ENCODE data around the gene TCF7.
A peak's percentile ranks its signal among the peaks of the same experiment; 100 is the strongest.
"Not testable (repeated sequence)": the region's sequence is repeated elsewhere in the genome, so short reads cannot be mapped to it uniquely, and the experiment has no call there.

TCF7 gene

DNA sequence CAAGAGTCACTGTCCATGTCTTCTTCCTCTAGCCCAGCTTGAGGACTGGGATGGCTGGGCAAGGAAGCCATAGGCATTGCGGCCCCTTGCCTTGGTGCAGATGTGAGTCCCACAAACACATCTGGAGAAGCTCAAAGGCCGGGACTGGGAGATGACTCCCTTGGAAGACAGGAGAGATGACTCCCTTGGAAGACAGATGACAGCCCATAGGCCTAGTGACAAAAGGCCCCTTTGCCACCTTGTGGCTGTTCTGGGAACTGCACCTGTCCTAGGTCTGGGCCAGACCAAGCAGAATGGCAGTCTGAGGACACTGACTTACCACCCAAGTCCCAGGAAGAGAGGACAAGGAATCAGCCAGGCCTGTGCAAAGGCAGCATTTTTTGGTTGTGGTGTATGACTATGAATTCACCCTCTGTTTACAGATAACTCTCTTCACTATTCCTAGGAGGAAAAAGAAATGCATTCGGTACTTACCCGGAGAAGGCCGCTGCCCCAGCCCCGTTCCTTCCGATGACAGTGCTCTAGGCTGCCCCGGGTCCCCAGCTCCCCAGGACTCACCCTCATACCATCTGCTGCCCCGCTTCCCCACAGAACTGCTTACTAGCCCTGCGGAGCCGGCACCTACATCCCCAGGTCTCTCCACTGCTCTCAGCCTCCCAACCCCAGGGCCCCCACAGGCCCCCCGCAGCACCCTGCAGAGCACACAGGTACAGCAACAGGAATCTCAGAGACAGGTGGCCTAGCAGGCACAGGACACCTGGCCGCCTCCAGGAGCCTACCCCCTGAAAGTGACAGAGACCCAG is 31.5 kb downstream of the TCF7 start:
- DNase-seq, result peak; percentile 81

DNA sequence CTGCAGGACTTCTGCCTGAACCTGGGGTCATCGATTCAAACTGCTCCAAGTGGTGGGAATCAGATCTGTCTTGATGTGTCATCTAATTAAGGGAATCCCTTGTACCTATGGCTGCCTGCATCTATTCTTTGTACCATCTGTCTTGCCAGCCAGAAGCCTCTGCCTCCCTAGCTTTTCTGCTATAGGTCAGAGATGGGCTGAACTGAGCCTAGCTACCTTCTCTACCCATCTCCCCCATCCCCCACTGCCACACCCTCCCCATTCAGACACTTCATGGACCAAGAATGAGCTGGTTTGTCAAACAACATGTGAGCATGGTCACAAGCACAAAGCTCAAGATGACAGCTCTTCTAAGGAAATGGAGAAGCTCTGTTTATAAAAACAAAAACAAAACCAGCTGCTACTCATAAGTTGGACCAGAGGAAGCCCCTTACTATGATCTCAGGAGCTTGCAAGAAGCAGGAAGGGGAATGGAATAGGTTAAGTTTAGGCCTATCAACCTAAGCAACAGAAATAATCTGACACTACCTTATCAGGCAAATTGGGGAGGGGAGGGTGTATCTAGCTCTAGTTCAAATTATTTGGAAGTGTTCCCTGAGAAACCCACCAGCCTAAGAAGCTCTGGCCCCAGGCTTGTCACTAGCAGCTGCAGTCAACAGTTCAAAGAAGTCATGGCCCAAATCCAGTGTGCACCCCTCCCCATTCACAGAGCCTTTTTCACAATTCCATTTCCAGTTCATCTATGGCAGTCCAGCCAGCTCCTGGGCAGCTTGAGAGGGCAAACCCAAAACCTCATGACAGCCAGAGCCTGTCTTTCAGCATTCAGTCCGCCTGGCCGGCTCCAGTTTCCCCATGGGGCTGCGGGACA is 32.4 kb downstream of the TCF7 start:
- DNase-seq, result no peak

DNA sequence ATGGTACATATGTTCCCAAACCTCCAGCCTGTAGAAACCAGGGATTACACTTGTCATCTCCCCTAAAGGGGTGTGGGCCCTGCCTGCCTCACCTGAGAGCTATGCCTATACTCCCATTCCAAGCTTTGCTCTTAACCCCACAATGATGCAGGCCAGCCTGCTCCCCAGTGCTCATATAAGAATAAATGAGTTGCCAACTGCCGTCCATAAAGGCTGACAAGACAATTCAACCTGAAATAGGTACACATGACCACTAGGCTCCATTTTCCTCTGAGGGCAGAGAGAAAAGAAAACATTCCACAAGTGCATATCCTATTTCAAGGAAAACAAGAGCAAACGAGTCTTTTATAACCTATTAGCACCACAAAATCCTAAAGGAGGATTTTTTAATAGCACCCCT is 33.8 kb downstream of the TCF7 start:
- no peak for DNase-seq

DNA sequence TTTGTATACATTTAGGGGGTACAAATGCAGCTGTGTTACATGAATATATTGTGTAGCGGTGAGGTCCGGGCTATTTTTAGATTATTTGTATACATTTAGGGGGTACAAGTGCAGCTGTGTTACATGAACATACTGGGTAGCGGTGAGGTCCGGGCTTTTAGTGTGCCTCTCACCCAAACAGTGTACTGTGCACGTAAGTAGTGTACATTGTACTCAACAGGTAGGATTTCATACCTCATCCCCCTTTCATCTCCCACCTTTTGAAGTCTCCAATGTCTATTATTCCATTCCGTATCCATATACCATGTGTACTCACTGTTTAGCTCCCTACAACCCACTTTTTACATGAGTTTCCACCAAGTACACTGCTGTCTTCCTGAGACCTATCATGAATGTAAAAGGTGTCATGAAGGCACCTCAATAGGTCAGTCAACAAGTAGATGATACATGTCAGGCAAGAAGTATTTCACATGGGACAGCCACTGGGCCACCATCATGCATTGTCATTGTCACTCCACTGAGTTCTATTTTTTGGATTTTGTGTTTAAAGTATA is 34.6 kb downstream of the TCF7 start:
- DNase-seq, result no peak

DNA sequence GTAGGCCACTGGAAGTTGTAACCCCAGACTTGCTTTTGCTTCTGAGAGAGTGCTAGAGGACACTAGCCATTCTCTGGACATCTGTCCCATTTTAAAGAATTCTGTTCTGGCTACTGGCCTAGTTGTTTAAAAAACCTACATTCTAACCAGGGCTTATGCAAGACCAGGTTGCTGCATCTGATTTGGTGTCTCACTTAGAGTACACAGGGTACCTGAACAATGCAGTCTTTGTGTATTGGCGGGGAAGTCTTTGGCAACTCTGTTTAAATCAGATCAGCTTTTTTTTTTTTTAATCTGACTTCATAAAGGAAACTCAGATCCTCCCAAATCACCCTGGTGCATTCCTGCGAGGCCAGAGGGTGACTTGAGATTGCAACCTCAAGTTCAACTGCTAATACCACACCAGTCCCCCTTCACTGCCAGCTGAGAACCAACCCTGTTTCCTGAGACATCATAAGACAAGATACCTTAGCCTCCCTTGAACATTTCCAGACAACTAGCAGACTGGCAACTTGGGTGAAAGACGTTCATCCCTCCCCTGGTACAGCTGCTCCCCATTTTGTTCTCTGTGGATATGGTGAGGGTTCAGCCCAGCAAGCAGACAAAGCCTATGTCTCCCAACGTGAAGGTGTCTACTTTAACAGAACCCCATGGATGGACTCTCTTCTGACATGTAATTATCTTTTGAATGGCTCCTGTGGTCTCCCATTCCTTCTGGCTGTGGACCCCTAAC is 35.3 kb downstream of the TCF7 start:
- no peak for DNase-seq

DNA sequence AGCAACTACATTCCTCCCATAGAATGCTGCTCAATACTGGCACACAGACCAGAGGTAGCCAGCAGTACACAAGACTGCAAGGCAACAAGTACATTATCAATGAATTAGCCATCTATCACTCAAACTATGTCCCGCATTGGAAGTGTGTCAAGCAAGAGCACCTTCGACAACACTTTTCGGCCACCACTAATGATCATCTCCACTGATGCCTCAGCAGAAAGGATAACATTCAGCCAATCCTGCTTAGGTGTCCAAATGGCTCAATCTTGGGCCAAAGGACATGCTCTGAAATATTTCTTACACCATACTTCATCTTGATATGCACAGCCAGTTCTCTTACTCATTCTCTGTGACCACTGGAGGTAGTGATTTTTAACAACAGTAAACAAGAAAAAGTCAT is 37.2 kb downstream of the TCF7 start:
- no peak for DNase-seq

DNA sequence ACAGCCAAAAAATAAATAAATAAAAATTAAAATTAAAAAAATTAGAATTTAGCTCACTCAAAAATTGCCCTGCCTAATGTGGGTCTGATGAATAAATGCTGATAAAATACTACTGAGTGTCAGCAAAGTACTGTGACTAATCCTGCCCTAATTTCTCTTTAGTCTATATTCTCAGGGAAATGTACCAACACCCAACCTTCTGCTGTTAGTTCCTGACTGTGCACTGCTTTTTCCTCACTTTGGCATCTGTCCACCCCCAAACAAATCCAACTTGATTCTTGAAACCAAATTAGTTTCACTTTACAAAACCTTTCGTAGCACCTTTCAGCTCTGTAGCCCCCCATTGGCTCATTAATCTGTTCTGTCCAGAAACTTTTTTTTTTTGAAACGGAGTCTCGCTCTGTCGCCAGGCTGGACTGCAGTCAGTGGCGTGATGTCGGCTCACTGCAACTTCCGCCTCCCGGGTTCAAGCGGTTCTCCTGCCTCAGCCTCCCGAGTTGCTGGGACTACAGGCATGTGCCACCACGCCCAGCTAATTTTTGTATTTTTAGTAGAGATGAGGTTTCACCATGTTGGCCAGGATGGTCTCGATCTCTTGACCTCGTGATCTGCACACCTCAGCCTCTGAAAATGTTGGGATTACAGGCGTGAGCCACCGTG is 37.8 kb downstream of the TCF7 start:
- DNase-seq, result not testable (repeated sequence)

DNA sequence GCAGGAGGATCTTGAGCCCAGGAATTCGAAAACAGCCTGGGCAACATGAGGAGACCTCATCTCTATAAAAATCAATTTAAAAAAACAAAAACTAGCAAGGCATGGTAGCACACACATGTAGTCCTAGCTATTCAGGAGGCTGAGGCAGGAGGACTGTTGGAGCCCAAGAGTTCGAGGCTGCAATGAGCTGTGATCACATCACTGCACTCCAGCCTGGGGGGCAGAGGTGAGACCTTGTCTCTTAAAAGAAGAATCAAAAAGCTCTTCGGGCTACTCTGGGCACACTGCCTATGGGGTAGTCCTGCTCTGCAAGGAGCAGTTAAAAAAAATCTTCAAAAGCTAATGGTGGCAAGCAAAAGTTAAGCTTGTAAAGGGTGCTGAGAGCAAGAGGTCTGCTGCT is 38.8 kb downstream of the TCF7 start:
- no peak for DNase-seq

DNA sequence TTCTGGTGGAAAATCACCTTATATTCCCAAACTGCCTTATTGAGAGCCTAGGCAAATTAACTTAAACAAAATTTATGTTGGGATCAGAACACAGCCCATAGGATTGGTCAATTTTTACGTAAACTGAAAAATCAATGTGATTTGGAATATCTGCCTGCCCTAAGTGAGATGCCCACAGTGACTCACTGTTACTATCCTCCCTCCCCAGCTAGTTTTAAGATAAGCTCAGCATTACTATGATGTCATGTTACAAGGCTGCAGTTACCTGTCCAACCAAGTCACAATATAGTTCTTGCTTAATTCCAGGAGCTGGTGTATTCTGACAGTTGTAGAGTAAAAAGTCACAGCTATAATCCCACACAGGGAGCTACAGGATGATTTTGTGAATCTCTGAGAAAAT is 39.2 kb downstream of the TCF7 start:
- no peak for DNase-seq

DNA sequence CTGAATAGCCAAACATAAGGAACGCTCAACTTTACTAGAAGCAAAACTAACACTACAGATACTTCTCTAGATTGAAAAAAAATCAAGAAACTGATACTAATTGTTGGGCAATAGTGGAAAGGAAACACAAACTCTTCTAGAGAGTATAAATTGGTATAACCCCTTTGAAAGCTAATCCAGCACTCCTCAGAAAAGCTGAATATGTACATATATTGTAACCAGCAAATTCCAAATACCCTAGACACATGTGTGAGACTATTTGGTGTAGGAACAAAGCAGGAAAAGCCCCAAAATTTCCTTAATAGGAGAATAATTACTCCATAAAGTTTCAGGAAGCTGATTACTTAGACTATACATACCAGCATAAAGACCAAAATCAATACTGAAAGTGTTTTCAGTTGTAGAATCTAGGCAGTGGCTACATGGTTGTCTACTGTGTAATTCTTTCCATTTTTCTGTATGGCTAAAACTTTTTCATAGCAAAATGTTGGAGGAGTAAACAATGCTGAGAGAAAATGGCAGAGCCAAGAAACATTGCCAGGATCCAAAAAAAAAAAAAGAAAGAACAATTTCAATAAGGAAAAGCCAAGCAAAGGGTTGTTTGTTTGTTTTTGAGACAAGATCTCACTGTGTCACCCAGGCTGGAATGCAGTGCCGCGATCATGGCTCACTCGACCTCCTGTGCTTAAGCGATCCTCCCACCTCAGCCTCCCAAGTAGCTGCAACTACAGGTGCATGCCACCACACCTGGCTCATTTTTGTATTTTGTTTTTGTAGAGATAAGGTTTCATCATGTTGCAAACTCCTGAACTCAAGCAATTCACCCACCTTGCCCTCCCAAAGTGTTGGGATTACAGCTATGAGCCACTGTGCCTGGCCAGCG is 47.3 kb downstream of the TCF7 start:
- no peak for DNase-seq

DNA sequence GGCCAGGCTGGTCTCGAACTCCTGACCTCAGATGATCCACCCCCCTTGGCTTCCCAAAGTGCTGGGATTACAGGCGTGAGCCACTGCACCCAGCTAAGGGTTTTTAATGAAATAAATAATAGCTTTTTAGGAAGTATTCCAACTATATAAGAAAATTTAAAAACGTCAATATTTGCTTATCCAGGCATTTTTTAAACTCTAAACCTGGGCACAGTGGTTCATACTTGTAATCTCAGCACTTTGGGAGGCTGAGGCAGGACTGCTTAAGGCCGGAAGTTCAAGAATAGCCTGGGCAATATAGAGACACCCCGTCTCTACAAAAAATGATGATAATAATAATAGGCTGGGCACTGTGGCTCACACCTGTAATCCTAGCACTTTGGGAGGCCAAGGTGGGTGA is 48.1 kb downstream of the TCF7 start:
- DNase-seq, result no peak

DNA sequence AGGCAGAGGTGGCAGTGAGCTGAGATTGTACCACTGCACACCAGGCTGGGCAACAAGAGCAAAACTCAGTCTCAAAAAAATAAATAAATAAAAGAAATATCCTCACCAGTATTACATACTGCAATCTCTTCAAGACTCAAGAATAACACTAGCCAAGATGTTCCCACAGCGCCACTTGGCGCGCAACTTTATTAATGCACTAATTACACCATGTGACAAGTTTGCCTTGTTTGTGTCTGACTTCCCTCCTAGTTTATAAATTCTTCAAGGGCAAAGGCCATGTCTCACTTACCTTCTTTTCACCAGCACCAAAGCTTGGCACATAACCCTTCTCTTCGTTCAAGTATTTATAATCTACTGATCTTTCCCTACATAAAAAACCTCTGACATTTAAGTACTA is 57.5 kb downstream of the TCF7 start:
- peak; percentile 26 for DNase-seq

DNA sequence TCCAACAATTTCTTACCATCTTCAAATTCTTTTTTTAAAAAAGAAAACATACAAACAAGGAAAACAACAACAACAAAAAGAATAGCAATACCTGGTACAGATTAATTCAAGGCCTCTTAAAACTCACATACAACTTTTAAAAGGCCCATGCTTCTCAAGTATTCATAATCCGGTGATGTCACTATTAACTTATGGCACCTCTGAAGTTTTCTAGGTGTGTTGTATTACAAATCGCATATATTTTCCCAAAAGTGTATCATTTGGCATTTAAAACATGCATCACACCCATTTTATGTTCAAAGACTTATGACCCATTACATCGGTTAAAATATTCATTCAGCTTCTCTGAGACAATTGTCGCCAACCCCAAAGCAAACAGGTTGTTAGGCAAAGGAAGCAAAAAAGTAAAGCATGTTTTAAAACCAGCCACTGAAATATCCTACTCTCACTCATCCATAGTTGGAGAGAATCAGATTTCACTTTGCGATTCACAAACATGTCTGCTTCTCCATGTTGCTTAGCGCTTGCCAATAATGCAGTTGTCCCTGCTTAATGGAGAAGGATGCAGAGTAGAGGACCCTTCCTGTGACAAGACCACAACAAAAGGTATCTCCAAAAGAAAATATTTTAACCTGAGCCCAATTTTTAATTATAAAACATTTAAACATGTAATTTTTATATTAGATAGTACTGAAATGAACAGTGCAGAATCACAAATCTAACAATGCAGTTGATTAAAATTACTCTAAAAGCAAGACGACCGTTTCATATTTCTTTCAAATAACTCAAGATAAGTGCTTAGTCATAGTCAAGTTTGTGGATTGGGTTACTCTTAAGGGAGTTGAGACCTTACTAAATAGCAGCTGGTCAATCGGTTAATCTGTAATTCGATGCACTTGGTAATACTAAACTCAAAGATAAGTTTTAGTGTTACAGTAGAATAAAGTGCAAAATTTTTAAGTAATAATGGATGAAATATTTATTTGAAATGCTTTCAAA is 60.7 kb downstream of the TCF7 start:
- peak; percentile 56 for DNase-seq

DNA sequence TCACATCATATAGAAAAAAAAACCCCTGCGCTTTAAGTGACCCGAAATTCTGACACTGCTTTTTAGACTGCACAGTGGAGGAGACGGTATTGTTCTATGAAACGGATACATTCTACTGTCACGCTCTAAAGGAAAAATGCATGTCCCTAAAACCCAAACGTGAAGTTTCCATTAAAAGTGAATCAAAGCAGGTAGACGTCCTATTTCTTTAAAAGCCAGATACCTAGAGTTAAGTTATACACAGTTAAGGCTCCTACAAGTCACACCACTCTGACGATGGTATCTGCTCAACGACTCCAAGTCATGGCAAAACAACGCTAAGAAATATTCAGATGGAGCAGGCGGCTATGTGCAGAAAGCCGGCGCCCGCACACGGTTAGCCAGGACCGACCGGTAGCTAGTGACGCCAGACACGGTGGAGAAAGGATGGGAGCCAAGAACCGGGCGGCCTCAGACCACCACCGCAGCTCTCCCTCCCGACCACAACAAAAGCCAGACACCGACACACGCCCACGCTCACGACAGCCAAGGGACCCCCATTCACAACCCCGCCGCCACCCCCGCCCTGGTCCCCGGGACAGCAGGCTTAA is 61.5 kb downstream of the TCF7 start:
- peak; percentile 34 for DNase-seq

DNA sequence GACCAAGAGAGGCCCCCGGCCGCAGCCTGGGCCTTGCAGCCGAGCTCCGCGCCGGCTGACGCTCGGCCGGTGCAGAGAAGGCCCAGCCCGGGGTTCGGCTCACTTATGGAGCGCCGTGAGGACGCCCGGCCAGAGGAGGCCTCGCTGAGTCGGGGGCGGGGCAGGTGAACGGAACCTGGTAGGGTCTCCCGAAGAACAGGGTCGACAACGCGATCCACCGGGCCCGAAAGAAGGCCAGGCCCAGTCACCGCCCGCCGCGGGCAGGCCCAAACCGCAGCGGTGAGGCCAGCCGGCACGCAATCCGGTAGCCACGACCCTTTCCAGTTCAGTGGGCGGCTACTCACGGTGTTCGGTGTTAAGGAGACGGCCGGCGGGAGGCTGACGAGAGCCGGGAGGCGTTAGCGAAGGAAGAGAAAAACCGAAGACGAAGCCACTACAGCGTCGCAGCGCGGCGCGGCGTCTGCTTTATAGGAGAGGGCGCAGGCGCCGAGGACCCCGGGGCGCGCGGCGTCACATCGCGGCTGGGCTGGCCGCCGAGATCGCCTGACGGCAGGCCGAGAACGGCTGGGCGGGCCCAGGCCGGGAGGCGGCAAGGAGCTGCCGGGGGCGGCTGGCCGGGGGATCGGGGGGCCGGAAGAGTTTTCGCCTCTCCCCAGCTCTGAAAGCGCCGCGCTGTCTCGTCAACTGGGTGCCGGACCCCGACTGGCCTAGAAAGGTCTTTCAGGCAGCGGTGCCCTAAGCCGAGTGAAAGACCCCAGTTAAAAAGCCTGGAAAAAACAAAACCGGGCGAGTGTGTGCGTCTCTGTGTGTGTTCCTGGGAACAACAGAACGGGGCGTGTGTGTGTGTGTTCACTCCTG is 62.3 kb downstream of the TCF7 start, which contains the start of gene SKP1:
Gene SKP1 (minus strand): TSS at position 440 of the 858 bp plus-strand sequence. CDS start 2,928 bp downstream, outside the sequence.
- peak; percentile 85 for DNase-seq

DNA sequence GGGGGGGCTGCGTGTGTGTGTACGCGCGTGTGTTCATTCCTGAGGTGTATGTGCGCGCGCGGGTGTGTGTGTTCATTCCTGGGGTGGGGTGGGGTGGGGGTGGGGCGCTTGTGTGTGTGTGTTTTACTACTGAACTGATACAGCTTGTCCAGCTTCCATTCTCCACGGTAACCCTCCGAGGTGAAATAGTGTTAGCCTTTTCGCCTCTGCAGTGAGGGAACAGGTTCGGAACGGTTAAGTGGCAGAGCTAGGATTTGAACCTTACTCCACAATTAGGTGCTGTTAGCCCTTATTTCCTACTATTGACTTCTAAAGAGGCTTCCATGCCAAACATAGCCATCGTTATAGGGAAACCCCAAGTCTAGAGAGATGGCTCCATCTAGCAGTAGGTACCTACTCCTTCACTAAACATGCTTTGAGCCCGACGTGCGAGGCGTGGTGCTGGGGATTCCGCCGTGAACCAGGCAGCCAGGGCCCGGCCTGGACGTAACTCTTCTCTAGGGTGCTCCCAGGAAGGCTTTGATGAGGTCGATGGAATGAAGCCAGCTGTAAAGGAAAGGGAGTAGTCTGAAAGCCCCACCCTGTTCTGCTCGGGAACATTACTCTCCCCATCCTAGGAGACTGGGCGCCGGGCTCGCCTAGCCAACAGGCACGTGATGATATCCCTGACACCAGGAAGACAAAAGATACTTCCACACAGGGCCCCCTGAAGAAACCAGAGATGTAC is 63.1 kb downstream of the TCF7 start:
- DNase-seq, result no peak

DNA sequence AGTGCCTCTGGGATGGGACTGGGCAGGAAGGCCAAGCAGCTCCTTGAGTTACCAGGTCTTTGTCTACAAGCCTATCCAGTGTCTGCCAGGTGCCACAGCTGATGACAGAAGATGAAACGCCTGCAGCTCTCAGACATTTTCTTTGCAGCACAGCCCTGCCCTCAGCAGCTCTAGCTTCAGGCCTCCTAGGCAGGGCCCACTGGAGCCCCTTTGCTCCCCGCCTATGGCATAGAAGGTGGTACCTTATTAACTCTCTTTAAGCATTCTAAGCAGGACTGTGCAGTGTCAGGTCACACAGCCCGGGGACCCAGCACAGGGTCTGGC is 63.6 kb downstream of the TCF7 start:
- no peak for DNase-seq

DNA sequence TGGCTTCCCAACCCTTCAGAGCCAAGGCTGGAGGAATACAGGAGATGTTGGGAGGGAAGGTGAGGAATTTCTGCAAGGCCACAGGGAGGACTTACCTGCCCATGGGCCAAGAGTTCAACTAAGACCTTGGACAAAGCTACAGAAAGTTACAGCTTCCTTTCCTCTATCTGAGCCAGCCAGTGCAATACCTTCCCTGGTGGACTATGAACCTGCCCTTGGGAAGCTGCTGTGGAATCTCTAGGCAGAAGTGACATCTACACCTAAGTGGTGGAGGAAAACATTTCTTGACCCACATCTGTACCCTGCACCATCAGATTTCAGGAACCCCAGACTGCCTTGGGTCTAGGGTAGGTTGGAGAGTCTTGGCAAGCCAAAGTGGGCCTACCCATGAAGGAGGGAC is 69.0 kb downstream of the TCF7 start:
- DNase-seq, result no peak
